GM19240 (cell line): ENCODE data around the gene SLC15A3.
A peak's percentile ranks its signal among the peaks of the same experiment; 100 is the strongest.

Experiments
- DNase-seq: peaks from one replicate; pipeline ENCODE4 v3.0.0; 2011; ENCODE audit warnings: low spot score; ENCODE audit not compliant: insufficient read length

SLC15A3 gene

DNA sequence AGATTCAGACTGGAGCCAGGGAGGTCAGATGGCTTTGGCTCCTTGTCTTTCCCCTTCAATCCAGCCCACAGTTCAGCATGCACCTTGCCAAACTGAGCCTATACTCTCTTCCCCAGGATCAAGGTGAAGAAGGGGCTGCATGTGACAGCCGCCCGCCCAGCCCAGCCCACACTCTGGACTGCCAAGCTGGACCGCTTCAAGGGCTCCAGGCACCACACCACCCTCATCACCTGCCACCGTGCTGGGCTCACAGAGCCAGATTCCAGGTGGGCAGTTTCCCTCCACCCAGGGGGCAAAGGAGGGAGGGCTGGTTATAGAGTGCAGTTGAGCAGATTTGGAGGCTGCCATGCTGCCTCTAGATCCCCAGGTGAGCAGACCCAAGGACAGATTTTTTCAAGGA, 21.6 kb downstream of the SLC15A3 start:
- no peak for DNase-seq

DNA sequence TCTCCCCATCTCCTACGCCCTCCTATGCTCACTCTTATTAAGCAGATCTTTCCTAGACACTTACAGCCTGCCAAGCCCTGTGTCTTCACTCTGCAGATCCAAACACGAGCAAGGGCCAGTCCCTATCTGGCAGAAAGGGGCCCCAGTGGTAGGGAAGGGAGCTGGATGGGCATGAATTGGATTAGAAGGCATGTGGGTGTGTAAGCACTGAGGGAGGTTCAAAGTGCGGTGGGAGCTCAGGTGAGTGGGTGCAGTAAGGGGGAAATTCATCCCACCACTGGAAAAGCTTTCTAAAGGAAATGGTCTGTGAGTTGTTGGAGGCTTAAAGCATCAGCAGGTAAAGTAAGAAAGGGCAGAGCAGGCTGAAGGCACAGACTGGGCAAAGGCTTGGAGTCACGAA, 22.2 kb downstream of the SLC15A3 start:
- no peak for DNase-seq

DNA sequence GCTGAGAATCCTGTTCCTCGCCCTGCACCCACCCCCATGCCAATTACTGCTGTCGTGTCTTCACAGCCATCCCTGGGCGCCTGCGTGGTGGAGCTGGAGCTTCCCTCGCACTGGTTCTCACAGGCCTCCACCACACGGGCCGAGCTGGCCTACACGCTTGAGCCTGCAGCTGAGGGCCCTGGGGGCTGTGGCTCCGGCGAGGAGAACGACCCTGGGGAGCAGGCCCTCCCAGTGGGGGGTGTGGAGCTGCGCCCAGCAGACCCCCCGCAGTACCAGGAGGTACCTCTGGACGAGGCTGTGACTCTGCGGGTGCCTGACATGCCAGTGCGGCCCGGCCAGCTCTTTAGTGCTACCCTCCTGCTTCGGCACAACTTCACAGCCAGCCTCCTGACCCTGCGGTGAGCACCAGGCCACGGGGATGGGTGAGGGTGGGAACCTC, 23.4 kb downstream of the SLC15A3 start:
- no peak for DNase-seq

DNA sequence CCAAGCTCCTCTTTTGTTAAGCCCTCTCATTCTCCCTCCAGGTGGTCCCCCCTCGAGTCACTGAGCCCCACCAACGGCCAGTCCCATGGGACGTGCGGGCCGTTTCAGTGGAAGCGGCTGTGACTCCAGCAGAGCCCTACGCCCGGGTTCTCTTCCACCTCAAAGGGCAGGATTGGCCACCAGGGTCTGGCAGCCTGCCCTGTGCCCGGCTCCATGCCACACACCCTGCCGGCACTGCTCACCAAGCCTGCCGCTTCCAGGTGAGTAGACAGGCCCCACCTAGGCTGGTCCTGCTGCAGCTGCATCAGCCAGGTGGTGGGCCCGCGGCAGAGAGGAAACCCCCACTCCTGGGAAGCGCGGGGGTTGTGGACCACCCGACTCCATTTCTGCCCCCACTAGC, 24.4 kb downstream of the SLC15A3 start:
- no peak for DNase-seq

DNA sequence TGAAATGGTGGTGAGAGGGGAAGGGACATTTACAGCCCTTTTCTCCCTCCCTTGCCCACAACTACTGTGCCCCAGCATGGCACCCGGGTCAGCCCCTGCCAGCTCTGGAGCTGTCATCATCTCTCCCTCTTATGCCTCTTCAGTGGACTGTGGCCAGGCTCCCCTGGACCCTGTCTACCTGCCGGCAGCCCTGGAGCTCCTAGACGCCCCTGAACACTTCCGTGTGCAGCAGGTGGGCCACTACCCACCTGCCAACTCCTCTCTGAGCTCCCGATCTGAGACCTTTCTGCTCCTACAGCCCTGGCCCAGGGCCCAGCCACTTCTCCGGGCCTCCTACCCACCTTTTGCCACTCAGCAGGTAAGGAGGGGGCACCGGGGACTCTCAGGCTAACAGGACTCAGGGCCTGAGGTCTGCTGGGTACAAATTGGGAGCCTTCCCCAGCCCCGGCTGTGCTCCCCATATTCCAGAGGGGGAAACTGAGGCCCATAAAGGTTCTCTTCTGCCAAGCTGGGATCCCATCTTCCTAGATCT, 24.8 kb downstream of the SLC15A3 start:
- DNase-seq, result no peak

DNA sequence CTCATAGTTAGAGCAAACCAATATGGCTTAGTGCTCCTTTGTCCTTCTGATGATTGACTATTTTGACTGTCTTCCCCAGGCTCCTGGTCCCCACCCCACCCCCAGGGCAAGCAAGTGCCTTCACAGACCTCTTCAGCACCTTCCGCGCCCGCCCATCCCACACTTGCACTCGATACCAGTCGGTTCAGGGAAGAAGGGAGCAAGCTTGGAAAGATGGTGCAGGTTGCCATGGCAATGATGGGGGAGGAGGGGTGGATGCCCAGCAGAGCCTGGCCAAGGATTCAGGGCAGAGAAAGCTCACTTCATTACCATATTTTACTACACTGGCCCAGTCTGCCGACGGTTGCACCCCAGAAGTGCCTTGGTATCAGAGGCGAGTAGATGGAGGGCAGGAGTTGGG, 25.5 kb downstream of the SLC15A3 start:
- no peak for DNase-seq

DNA sequence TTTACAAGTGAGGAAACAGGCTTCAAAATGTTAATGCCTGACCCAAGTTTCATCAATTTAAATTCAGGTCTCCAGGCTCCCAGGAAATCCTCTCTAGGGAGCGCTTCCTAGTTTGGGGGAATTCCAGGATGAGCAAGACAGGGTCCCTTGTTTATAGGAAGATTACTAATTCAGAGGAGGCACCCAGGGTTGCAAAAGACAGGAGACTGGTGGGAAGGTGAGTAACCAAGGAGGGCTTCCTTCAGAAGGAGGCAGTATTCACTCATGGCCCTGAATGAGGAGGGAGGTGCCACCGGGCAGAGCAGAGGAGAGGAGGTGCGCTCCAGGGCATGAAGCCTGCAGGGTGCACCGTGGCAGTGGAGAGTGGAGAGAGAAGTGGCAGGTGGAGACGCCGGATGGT, 26.1 kb downstream of the SLC15A3 start:
- DNase-seq, result no peak

DNA sequence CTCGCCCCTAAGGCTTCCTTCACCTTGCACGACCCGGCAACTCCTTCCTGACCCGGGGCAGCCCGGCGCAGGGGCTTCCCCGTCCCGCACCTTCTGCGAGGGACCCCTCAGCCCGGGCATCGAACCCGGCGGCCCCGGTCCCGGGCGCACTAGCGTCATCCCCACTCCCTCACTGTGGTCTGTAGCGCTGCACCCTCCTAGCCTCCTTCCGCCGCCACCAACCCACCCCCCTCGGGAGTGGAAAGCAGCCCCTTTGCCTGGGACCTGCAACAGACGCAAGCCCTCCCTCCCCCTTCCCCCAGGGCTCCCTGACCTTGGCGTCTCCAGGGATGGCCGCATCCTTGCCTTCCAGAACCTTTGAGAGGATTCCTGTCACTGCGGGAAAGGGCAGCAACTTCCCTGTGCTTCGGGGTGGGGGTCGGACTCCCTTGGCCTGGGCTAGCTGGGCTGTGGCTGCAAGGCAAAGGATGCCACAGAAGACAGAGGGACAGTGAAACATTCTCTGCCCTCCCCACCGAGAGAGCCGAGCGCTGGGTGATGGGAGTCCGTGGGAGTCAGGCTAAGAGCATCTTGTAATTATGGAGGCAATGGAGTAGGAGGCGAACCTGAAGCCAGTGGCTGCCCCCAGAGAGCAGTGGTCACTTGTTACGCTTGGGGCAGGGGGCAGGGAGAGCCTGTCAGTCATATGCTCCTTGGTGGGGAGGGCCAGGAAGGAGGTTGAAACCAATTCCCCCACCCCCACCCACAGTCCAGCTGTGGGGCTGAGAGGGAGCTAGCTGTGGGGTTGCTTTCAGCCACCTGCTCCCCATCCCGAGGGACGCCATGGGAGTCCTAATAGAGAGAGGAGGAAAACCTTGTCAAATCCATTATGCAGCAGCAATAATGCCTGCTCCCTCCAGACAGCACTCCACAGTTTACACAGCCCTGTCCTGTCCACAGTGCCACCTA, 26.8 kb downstream of the SLC15A3 start:
- DNase-seq, result no peak

DNA sequence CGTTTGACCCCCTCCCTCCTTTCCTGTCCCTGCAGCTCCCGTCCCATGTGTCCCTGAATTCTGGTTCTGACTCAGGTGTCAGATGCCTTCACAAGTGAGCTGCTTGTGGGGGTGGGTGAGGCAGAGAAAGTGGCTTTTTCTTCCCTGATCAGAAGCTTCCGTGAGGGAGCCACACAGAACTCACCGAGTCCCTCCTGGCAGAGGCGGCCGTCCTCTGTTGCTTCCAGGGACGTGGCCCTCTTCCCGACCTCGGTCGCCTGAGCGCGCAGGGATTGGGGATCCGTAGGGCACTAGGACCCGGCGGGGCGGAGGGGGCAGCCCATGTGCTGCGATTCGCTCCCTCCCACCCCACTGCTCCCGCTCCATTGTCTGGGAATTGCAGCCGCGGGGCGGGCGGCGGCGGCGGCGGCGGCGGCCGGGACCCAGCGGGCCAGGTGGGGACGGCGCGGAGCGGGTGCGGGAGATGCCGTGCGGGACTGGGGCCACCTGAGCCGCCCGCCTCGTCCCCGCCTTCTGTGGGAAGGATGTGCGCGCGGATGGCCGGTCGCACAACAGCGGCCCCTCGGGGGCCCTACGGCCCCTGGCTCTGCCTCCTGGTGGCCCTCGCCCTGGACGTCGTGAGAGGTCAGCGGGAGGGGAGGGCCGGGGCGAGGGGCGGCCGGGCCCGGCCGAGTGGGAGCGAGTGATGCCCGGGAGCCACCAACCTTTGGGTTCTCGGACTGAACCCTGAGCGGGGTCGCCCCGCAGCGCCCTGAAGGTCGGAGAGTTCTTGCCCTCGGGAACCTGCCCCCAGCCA, 27.7 kb downstream of the SLC15A3 start, which contains the start of gene TMEM132A:
Gene TMEM132A, plus strand, starts transcription at position 351 of the 796 bp plus-strand sequence. Its CDS starts 174 bp downstream, at position 525.
- DNase-seq, result no peak

DNA sequence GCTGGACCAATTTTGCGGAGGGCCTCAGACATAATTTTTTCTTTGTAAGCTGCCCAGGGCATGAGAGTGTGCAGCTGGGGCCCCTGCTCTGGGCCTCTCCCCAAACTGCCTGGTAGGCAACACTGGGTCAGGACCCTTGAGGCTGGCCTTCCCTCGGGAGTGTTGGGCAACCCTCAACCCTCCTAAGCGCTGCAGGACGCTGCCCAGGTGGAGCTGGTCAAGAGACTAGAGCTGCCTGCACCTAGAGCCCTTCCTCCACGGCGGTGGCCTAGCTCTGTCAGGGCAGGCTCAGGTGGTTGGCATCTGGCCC, 28.2 kb downstream of the SLC15A3 start:
- no peak for DNase-seq

DNA sequence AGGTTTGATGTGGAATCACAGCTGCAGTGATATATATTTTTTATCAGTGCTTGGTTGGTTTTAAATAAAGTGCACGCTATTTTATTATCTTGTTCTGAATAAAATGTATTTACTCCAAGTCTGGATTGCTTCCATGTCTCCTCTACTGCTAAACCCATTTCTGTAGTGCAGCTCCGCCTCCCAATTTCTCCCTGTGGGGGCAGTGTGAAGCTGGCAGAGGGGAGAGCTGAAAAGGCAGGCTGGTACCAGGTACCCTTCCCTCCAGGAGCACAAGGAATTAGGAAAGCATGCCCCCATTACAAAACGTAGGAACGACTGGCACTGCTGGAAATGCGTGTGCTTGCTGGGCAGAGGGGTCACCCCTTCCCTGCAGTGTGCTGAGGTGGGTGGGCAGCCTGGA, 28.6 kb downstream of the SLC15A3 start:
- DNase-seq, result no peak

DNA sequence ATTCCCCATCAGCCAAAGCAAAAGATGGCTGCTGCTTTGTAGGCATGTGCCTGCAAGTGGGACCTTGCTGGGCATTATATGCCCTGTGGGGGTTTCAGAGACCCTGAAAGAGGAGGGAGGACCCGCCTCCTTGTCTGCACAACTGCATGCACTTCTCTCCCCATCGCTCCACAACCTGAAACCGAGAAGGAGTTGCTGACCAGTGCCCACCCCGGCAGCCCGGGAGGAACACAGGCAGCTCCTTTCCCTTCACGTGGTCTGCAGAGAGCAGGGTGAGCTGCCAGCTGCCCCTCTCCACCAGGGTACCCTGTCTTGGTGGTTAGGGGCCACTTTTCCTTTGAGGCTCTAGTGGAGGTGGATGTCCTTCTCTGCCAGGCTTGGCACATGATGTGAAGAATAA, 29.1 kb downstream of the SLC15A3 start:
- DNase-seq, result no peak

DNA sequence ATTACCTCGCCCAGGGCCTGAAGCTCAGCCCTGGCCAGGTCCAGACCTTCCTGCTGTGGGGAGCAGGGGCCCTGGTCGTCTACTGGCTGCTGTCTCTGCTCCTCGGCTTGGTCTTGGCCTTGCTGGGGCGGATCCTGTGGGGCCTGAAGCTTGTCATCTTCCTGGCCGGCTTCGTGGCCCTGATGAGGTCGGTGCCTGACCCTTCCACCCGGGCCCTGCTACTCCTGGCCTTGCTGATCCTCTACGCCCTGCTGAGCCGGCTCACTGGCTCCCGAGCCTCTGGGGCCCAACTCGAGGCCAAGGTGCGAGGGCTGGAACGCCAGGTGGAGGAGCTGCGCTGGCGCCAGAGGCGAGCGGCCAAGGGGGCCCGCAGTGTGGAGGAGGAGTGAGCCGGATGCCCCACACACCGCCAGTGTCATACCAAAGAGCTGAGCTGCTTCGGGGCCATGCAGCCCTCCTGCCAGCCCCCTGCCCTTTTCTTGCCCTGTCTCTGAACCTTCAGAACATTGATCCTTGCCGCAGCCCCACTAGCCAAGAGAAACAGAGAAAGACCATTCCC, 30.1 kb downstream of the SLC15A3 start:
- no peak for DNase-seq

DNA sequence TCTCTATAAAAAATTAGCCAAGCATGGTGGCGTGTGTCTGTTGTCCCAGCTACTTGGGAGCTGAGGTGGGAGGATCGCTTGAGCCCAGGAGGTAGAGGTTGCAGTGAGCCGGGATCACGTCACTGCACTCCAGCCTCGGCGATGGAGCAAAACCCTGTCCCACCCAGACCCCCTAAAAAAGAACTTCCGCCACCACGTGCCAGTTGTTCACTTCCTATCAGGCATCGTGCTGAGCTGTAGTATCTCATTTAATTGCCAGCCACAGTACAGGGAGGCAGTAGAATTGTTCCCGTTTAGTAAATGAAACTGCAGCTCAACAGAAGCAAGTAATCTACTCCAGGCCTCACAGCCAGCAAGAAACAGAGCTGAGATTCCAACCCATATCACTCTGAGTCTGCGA, 30.7 kb downstream of the SLC15A3 start:
- no peak for DNase-seq

DNA sequence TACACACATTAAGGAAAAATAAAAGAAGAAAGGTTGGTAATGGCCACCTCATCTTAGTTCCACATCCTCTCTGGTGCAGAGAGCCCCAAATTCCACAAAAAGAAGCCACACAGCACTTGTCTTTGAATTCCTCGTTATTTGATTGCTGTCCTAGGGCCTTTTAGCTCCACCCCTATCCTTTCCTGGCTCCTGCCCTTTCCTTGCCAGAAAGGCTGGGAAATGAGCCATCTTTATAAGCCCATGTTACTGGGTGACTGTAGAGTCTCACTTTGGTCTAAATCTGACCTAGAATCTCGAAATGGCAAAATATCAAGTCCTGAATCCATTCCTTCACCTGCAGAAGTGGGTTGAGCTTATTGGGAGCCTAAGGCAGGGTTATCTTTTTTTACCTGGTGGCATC, 32.0 kb downstream of the SLC15A3 start:
- DNase-seq, result no peak

DNA sequence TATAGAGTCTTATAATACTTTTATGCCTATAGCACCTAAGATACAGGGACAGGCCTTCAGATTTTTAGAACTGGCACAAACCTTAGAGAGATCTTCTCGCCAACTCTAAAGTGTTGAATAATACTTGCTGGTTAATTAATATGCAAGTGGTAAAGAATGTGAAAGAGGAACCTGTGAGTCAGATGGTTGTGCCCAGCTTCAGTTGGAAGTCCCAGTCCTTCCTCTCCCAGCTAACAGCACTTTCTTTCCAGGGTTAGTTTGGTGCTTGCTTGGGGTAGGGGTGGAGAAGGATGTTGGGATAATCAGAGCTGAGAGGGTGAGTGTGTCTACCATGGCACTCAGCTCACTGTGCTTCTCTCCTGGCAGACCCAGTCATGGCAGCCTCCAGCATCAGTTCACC, 32.7 kb downstream of the SLC15A3 start:
- no peak for DNase-seq

DNA sequence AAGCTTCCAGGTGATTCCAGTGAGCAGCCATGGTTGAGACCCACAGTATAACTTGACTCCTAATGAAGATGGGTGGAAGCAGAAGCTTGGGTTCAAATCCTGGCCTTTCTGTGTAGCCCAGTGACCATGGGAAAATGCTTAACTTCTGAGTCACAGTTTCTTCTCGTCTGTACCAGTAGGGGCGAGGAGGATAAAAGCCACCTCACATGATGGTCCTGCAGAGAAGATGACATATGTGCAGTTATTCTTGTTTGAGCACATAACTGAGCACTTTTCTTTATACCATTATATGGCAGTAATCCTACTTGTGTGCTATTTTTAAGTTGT, 33.1 kb downstream of the SLC15A3 start:
- no peak for DNase-seq

DNA sequence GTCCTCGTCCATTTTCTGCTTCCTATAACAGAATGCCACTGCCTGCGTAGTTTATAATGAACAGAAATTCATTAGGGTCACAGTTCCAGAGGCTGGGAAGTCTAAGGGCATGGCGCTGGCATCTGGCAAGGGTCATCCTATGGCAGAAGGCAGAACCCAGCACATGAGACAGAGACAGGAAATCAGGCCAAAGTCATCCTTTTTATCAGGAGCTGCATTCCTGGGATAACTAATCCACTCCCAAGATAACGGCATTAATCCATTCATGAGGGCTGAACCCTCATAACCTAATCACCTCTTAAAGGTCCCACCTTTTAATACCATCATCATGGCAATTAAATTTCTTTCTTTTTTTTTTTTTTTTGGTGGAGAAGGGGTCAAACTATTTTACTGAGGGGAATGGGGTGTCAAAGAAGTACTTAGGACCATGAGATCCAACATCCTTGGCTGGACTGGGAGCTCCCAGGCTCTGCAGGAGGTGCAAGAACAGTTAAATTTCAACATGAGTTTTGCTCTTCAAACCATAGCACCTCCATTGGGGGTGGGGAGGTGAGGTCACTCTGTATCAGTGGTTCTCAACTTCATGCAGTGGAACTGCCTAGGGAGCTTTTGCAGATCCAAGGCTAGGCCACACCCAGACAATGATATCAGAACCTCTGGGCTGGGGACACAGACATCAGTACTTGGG, 33.6 kb downstream of the SLC15A3 start:
- DNase-seq, result no peak

DNA sequence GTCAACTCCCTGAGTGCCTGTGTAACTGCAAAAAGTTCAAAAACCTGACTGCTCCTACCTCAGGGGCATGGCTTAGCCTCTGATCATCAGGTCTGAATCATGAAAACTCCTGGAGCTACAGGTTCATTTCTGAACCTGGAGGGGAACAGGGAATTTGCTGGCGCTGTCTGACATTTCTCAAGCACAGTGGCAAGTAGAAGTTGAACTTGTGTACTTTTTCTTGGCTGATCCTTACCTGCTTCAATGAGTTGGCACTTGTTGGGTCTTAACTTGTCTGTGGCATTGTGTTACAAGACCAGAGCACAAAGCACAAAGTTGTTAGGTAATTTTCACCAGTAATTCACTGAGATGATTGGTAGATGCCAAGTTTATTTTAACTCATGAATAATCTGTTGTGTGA, 34.7 kb downstream of the SLC15A3 start:
- DNase-seq, result no peak

DNA sequence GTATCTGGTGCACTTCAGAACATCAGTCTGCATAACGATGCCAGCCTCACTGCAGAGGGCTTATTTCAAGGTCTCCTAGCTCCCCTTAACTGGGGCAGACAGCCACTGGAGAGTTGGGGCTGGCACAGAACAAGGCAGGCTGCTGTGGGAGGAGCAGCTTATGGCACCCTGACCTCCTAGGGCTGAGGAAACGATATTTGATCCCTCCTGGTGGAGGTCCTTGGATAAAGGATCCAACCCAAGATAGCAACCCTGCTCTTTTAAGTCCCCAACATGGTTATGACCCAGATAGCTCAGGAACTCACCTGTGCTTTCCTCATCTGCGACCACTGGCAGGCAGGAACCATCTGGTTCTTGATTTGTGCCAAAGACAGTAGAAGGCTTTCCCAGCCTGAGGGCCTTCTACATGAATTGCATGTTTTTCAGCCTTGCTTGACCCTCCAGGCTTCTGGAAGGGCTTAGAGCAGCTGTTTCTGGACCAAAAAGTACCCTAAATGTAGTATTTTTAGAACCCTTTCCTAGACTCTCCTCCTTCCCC, 35.2 kb downstream of the SLC15A3 start:
- DNase-seq, result no peak

DNA sequence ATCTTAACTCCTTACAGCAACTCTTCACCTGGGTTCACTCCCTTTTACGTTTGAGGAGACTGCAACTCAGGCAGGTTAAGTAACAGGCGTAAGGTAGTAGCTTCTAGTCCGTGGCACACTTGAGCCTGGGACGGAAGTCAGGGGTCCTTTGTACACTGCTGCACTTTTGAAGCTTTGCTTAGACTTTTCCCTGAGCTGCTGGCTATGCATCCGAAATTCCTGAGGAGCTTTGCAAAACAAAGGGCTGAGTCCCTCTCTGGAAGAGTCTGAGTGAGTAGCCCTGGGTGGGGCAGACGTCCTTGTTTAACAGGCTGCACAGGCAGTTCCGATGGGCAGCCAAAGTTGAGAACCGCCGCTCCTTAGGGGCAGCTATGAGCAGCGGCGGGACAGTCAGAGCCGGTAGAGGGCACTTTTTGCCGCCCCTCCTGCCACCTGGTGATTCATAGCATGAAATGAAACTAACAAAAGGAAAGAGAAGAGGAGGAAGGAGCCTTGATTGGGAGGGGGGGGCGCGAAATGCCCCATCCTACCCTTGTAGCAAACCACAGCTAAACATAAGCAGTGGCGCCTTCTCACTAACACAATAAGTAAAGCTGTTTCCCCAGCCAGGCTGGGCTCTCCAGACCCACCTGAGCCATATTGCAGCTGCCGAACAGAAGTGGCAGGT, 36.6 kb downstream of the SLC15A3 start:
- peak; percentile 87 for DNase-seq
